Inflammatory macrophage treated with lipopolysaccharide for 4 hours (primary cell): ENCODE data around the gene LRRK1.
A peak's percentile ranks its signal among the peaks of the same experiment; 100 is the strongest.

Experiments used
- DNase-seq: peaks from one replicate; pipeline ENCODE4 v3.0.0-alpha.2; 2020

The LRRK1 gene

DNA sequence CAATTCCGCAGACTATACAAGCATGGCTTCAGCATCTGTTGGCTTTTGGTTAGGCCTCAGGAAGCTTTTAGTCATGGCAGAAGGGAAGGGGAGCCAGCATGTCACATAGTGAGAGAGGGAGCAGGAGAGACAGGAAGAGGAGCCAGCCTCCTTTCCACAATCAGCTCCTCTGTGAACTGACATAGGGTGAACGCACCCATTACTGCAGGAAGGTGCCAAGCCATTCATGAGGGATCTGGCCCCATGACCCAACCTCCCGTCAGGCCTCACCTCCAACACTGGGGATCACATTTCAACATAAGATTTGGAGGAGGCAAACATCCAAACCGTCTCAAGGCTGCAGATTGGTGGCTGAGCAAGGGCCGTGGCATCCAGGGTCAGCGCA, 106.3 kb downstream of the LRRK1 start:
- DNase-seq: no peak

DNA sequence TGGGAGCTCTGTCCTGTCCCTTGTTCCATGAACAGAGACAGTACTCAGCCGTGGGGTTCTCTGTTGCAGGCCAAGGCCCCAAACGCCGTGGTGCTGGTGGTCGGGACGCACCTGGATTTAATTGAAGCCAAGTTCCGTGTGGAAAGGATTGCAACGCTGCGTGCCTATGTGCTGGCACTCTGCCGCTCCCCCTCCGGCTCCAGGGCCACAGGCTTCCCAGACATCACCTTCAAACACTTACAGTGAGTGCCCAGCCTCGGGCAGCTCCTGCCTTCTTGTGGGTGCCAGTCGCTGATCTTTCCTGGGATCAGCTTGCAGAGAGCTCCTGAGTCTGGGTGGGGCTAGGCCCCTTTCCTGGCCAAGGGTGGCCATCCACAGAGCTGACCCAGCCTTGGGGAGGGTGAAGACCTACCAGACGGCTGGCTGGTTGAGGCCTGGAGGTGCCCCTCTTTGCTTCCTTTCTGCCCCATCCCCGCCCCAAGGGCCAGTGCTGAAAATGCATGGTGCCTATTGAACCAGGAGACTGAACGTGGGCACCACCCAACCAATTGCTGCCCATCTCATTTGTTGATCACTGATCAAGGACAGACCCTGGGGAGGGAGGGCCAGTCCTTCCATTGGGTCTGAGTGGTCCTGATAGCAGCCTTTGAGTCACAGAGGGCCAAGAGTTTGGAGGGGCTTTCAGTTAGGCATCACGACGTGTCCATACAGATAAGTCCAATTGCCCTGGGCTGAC, 106.9 kb downstream of the LRRK1 start:
- DNase-seq: no peak

DNA sequence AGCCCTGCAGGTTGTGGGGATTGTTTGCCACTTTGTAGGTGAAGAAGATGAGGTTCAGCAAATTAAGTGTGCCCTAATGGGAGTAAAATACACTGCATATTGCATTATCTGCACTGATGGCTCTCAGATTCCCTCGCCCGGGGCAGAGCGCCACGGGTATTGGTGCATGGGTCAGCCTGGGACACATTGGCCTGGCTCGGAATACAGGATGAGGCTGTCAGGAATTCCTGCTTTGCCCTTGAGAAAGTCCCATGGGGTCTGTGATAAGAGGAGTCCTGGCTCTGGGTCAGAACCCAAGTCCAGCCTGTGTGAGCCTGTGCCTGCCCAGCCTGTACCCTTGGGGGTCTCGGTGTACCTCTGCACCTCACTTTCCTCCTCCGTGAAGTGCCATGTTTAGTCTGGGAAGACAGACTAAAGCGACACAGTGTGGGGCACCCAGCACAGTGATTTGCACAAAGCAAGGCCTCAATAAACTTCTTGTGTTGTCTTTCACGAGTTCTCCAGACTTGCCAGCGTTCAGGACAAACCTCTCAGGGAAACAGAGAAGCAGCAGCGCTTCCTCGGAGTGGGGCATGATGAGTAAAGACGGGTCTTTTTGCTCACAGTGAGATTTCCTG, 107.6 kb downstream of the LRRK1 start:
- DNase-seq: no peak

DNA sequence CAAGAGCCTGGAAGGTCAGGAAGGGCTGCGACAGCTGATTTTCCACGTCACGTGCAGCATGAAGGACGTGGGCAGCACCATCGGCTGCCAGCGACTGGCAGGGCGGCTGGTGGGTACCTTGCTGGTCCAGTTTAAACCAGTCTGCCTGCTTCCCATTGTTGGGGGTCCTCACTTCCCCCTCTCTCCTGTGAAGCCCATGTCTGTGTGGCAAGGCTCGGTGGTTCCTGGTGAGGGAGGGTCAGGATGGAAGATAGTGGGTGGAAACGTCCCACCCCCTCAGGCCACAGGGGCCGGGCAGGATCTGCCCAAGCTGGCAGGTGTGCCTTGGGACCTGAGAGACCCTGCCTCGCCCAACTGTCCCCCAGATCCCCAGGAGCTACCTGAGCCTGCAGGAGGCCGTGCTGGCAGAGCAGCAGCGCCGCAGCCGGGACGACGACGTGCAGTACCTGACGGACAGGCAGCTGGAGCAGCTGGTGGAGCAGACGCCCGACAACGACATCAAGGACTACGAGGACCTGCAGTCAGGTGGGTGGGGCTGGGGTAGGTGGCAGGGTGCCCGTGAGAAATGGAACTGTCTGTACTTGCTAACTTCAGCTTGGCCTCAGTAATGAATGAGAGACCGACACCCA, 108.2 kb downstream of the LRRK1 start:
- no peak for DNase-seq

DNA sequence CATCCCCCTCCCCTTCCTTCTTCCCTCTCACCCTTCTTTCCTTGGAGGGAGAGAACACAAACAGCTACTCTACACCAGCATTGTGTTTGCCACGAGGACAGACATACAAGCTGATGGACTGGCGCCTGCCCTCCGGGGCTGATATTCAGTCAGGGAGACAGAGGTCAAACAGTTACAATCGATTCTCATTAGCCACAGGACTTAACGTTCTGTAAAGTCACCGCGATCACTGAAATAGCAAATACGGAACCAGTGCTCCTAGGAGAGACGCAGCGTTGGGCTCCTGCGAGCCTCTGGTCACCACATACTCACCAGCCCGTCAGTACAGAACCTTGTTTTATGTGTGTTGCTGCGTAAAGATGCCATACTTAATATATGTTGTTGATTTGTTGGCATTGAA, 108.8 kb downstream of the LRRK1 start:
- no peak for DNase-seq

GRCh38 chr15:101028321-101028720, 109.2 kb downstream of the LRRK1 start:
- DNase-seq: no peak

DNA sequence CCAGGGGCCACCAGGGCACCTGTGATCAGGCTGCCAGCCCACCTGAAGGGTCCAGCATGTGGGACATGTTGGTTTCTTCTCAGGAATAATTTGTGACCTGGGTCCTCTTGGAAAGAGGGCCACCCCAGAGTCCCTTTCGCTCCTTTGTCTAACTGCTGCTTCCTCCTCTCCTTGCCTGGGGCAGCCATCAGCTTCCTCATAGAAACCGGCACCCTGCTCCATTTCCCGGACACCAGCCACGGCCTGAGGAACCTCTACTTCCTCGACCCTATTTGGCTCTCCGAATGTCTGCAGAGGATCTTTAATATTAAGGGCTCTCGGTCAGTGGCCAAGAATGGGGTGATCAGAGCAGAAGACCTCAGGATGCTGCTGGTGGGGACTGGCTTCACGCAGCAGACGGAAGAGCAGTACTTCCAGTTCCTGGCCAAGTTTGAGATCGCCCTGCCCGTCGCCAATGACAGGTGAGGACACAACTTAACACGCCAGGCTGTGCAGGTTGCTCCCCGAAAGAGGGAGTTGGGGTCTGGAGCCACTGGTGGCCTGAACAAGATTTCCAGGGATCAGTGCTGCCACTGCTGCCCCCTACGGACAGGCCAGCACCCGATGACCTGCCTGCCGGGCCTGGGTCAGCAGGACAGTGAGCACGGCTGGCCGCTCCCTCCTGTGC, 109.7 kb downstream of the LRRK1 start:
- no peak for DNase-seq

DNA sequence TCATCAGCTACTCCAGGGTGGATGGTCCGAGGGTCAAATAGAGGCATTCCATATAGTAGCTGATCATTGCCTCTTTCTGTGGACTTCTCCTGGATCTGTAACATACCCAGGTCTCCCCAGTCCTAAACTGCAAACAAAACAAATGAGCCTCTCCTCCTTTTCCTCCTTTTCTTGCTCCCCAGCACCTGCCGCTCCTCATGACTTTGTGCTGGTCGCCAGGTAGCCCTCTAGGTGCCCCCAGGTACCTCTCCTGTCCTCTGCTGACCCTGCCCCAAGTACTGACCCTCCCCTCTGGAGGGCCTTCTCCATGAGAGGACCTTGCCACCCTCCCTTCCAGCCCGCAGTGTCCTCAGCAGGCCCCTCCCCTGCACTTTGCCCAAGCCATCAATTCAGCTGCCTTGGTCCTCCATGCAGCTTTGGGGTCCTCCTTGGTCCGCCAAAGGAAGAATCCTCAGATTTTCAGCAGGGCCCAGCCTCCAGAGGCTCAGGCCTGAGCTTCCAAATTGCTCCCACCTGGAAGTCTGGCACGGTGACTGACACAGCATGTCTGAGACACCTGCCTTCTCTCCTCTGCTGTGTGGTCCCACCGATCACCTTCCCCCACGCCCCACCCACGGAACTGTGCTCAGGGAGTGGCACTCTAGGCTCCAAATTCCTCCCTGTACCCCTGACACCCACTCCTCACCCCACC, 111.0 kb downstream of the LRRK1 start:
- no peak for DNase-seq

DNA sequence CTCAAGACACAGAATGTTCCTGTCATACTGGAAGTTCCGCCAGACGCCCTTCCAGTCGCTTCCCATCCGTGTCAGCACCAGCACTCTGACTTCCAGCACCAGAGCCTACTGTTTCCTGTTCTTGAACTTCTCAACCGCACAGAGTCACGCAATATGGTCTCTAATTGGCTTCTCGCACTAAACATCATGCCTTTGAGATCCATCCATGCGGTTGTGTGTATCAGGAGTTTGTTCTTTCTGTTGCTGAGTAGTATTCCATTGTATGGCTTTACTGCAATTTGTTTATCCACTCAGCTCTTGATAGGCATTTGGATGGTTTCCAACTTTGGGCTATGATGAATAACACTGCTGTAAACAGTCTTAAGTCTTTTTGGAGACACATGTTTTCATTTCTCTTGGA, 112.1 kb downstream of the LRRK1 start:
- DNase-seq: no peak

GRCh38 chr15:101033801-101034200, 114.6 kb downstream of the LRRK1 start:
- DNase-seq: no peak

- DNase-seq: peak; percentile 10
These were observed 116.5 kb downstream of the LRRK1 start for GRCh38 chr15:101035611-101036010.

GRCh38 chr15:101036189-101036588, 117.0 kb downstream of the LRRK1 start:
- no peak for DNase-seq

DNA sequence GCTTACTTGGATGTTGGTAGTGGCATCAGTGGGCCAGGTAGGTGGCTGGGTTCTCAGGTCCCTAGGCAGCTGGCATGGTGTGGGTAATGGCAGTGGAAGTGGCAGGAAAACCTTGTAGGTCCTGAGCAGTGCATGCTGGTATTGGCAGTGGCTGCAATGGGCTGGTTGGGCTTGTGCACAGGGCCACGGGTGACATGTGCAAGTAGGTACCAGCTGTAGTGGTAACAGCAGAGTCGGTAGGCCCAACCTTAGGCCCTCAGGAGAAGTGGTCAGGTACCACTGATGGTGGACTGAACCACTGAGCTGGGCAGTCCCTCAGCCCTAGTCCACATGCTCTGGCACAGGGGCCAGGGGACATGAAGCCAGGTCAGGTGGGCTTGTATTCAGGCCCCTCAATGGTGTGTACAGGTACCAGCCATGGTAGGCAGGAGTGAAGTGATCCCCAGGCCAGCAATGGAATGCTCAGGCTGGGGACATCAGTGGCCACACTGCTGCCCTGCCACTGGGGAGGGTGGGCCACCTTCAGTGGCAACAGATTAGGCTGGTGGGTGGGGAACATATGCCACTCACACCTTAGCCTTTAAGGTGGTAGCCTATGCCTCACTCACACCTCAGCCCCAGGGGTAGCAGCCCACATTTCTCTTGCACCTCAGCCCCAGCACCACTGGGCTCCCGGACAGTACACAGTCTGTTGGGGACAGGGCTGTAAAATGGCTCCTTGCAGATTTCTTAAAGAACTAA, 118.1 kb downstream of the LRRK1 start:
- DNase-seq: no peak

DNA sequence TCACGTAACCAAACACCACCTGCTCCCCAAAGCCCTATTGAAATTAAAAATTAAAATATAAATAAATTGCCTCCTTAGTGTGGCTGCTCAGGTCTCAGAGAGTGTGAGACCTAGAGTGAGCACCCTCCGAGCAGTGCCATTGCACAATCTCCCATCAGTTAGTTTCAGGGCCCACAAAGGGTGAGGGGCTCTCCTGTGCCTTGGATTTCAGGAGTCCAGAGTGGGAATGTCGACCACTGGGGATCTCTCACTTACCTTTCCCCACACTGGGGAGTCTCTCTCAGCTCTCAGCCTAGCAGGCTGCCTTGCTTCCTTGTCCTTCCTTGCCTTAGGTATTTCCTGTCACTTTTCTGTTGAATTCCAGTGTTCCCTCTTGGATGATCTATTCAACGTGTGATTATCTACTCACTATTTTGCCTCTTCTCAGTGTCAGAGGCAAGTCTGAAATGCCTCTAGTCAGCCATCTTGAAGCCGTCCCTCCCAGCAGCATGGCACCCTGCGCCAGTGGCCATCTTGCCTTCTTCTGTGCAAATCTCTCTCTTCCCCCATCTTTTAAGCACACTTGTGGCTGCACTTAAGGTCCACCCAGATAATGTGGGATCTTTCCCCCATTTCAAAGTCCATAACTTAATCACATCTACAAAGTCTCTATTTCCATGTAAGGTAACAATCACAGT, 119.3 kb downstream of the LRRK1 start:
- no peak for DNase-seq

- DNase-seq: no peak
These were observed 120.3 kb downstream of the LRRK1 start for GRCh38 chr15:101039461-101039860.

DNA sequence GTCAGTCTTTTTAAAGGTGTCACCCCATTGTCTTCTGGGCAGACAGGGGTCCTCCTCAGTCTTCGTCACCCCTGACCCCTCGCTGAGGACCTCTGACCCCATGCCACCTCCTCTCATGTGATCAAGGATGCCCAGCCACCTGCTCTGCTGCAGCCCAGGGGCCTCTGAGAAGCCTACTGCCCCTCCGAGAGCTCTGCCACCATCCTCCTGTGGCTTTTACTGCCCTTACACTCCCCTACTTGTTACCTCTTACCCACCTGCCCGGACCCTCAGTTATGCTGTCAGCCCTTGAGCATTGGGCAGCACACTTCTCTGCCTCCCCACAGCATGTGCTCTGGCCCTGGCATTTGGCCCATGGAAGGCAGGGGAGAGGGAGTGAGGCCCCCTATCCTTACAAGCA, 123.2 kb downstream of the LRRK1 start:
- DNase-seq: no peak

DNA sequence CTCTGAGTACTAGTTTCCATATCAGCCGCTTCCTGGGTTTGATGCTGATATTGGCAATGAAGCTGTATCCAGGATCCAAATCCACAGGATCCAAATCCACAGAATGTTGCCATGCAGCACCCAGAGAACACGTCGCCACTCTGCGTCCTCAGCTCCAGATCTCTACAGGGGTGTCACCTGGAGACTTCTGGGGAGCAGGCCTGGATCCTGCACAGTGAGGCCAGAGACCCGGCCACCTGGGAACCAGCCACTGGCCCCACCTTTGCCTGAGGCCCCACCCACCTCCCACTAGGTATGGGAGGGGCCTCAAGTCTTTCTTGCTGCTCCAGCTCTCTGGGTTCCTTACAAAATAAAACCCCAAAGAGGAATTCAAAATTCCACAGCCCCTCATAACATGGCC, 123.9 kb downstream of the LRRK1 start:
- no peak for DNase-seq

GRCh38 chr15:101043911-101044624, 124.9 kb downstream of the LRRK1 start:
- DNase-seq: no peak

DNA sequence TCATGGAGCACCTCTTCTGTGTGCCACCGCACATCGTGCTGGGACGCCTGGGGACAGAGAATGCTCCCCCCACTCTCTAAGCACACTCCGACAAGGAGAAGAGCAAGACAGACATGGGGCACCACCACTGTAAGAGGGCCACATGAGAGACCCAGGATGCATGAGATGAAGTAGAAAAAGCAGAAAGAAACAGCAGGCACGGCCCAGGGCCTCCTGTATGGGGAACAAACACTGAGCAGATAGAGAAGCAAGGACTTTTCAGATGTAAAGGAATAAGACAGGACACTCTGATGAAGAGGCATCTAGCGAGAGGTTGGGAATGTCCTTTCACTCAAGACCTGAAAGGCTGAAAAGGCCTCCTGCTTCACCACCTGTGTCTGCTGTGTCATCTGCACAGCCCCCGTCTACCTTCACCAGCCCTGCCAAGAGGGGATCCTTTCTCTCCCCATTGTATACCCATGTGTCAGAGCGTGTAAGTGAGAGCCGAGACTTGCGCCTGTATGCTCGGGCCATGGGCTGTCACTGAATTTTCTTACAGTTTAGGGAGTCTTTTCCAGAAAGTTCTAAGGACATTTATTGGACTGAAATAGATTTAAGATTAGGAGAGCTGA, 125.6 kb downstream of the LRRK1 start:
- no peak for DNase-seq

- no peak for DNase-seq
These were observed 126.1 kb downstream of the LRRK1 start for GRCh38 chr15:101045236-101045646.
